ENCODE data around the gene PRSS48.

GRCh38 chr4:151291485-151291884, 14.5 kb downstream of the PRSS48 start:
- TF ChIP-seq CTCF (conservative IDR thresholded peaks at IDR 0.05; ENCODE audit: low read depth, low read length) = no peak
- no peak for TF ChIP-seq MAZ (IDR thresholded peaks at IDR 0.05; ENCODE audit: borderline replicate concordance, low read depth, low read length)
- no peak for TF ChIP-seq RAD21 (IDR thresholded peaks at IDR 0.05; ENCODE audit: low read length)
- TF ChIP-seq RFX5 (IDR thresholded peaks at IDR 0.05; ENCODE audit: low read depth, low read length) = no peak
- TF ChIP-seq POLR2A (IDR thresholded peaks at IDR 0.05; ENCODE audit: low read depth, low read length) = no peak
- TF ChIP-seq RCOR1 (IDR thresholded peaks at IDR 0.05; ENCODE audit: insufficient replicate concordance, low read length) = no peak

Measured in IMR-90 (cell line).